ENCODE results near the gene IRGQ.

DNA sequence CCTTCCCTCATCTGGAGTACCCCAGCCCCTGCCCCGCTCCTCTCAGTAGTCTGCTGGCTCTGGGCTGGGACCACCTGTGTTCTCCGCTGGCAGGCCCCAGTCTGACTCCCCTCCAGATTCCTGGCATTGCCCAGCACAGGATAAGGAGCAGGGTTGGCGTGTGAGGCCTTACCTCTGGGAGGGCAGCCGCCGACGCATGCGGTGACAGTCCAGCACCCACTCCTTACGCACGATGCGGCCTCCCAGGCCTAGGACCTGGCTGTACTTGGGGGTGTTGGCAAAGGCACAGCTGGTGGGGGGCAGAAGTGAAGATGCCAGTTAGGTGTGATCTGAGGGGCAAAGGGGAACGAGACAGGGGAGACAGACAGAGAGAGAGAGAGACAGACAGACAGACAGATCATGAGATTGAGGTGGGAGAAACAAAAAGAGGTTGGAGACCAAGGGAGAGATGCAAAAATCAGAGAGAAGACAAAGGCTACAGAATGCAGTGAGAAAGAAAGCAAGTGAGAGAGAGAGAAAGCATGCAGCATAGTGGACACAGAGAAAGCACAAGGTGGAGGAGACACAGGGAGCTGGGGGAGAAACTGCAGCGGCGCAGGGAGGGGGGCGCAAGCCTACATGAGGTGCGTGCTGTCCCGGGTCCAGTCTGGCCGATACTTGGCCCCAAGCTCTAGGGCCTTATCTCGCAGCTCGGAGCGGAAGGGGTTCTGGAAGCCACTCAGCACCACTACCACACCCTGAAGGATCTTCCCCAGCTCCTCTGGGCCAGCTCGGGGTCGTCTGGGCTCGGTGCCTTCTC lies 44.3 kb downstream of the IRGQ start:
- TF ChIP-seq CTCF (conservative IDR thresholded peaks at IDR 0.05; ENCODE audit: low read depth, low read length) (no peak), EZH2 (IDR thresholded peaks at IDR 0.05; ENCODE audit: borderline replicate concordance, low read depth, low read length, poor library complexity, severe bottlenecking) (no peak)
